ENCODE results near the gene CD80. TPM values are rescaled to one million over a fixed set of nuclear protein-coding genes. Genes with fewer than 3 reads are reported as not detected.

CD80 gene
- total RNA-seq, 1 experiment from 2014 or later, result not detected

GRCh38 chr3:119500901-119501300 is 58.5 kb downstream of the CD80 start:
- H3K79me2 ChIP-seq (ENCODE audit: insufficient read depth, low read length), result peaks cover 48% of the 10 kb centered on the region
- no TSS peak for BruUV-seq (replicated peaks)
- H2AFZ ChIP-seq (ENCODE audit: low read depth, low read length, poor library complexity, severe bottlenecking), result no peak overlapping the region
- no peaks in the 10 kb centered on the region for H3K9me2 ChIP-seq (ENCODE audit: insufficient read depth)
- H3K4me1 ChIP-seq (ENCODE audit: control insufficient read depth in 1 of 2, insufficient read depth in 2 of 2, low read length in 2 of 2), result peaks cover 7 to 16% of the 10 kb centered on the region in 2 experiments; a peak in 2 of 4 replicates
- H3K27me3 ChIP-seq (ENCODE audit: insufficient read depth, low read length), result no peaks in the 10 kb centered on the region
- H3K36me3 ChIP-seq (ENCODE audit: control insufficient read depth in 1 of 2, insufficient read depth in 2 of 2, low read length in 2 of 2), result peaks cover 6 to 8% of the 10 kb centered on the region in 2 experiments; a peak in 3 of 4 replicates
- DNase-seq (ENCODE audit: low read depth, low spot score) (no peak), ATAC-seq (no peak)
- ChIA-PET CTCF (no interaction called here), POLR2A (no interaction called here), RAD21 (ENCODE audit: low non-redundant PET in 1 of 2, low total read pairs in 2 of 2, uncharacterized antibody in 2 of 2, unreplicated experiment in 2 of 2) (no interaction called here)
- intact Hi-C loops (cut with micrococcal nuclease), result no loop called here
- no peak overlapping the region for H3K4me2 ChIP-seq (ENCODE audit: low read length)
- H3K9ac ChIP-seq (ENCODE audit: low read length), result no peak overlapping the region
- H3K9me3 ChIP-seq (ENCODE audit: control insufficient read depth in 1 of 2, insufficient read depth in 1 of 2, low read depth in 1 of 2, low read length in 2 of 2), result no peaks in the 10 kb centered on the region
- TF ChIP-seq ELF1 (IDR thresholded peaks at IDR 0.05; ENCODE audit: borderline replicate concordance, low read depth) (no peak), TCF7L2 (IDR thresholded peaks at IDR 0.05; ENCODE audit: borderline replicate concordance, extremely low read depth, insufficient read depth, insufficient read length) (no peak), ATF3 (IDR thresholded peaks at IDR 0.05) (no peak), ZNF274 (IDR thresholded peaks at IDR 0.05; ENCODE audit: low read depth, low read length) (no peak), EGR1 (IDR thresholded peaks at IDR 0.05; ENCODE audit: low read depth) (no peak), FOSL1 (IDR thresholded peaks at IDR 0.05; ENCODE audit: low read depth) (no peak), CEBPB (IDR thresholded peaks at IDR 0.05; ENCODE audit: low read depth) (no peak), ZFX (IDR thresholded peaks at IDR 0.05) (no peak), POLR2AphosphoS5 (IDR thresholded peaks at IDR 0.05; ENCODE audit: low read depth, low read length) (no peak), SRF (IDR thresholded peaks at IDR 0.05; ENCODE audit: low read depth) (no peak), SP1 (IDR thresholded peaks at IDR 0.05; ENCODE audit: low read depth) (no peak), YY1 (IDR thresholded peaks at IDR 0.05; ENCODE audit: extremely low read depth, insufficient replicate concordance, low read depth, low read length) (no peak), EZH2 (IDR thresholded peaks at IDR 0.05) (no peak)
- H4K20me1 ChIP-seq (ENCODE audit: insufficient read depth), result no peaks in the 10 kb centered on the region
- H3K27ac ChIP-seq (ENCODE audit: low read depth, low read length), result no peak overlapping the region
- no peak overlapping the region for H3K4me3 ChIP-seq (replicated peaks in 1 of 2; ENCODE audit: low read depth in 1 of 2, low read length in 2 of 2)
